GM15510 (cell line): ENCODE data around the gene PTK7.

Source experiments
- POLR2A ChIP-seq: IDR thresholded peaks from 3 replicates; pipeline ENCODE4 v1.6.1; 2011; ENCODE audit warnings: borderline replicate concordance; ENCODE audit not compliant: insufficient read length; ENCODE audit errors: extremely low read depth

PTK7 gene

DNA sequence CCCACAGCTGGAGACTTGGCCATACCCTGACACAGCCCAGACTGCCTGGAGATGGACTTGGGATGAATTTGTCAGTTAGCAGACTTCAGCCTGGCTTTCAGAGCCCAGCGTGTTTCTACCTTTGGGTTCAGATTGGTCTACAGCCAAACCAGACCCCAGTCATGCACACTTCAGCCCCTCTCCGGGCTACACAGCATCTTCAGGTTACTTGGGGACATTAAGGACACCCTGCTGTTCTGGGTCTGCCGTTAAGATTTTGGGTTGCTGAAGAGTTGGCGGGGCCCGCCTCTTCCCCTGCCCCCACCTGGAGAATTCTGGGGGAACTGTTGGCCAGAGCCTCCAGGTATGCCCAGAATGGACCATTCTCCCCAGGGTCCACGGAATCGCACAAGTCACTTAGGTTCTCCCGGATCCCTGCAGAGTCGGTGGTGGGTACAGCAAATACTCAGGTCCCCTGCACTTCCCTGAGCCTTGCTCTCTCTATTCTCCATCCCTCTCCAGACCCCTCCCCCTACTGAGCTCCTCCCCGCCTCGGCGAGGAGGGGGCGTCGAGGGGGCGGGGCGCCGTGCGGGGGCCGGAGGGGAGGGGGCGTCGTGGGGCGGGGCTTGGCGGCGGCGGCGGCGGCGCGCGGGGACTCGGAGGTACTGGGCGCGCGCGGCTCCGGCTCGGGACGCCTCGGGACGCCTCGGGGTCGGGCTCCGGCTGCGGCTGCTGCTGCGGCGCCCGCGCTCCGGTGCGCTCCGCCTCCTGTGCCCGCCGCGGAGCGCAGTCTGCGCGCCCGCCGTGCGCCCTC, at the start of gene PTK7:
Gene PTK7 (plus strand): TSS at position 645 of the 794 bp plus-strand sequence. CDS start 175 bp downstream, outside the sequence.
- TF ChIP-seq POLR2A: no peak

DNA sequence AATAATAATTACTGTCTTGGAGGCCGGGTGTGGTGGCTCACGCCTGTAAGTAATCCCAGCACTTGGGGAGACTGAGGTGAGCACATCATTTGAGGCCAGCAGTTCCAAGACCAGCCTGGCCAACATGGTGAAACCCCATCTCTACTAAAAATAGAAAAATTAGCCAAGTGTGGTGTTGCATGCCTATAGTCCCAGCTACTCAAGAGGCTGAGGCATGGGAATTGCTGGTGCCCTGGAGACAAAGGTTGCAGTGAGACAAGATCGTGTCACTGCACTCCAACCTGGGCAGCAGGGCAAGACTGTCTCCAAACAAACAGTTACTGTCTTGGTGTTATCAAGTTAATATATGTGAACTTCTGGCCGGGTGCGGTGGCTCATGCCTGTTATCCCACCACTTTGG, 49.7 kb upstream of the PTK7 start:
- TF ChIP-seq POLR2A: no peak

DNA sequence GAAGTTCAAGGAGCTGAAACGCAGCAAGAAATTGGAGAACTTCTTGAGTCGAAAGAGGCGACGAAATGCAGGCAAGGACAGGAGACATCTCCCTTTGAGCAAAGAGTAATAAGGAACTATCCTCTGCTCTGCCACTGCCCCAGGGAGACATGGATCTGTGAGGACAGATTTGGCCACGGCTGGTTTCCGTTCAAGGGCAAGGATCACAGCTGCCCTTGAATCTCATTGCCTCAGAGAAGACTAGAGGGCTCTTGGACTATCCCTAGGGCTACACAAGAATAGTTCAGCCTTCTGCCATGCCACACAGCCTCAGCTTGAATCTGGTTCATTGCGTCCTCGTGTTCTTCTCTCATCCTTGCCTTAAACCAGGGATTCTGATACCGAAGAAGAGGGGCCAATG, 47.0 kb upstream of the PTK7 start:
- no peak for TF ChIP-seq POLR2A

DNA sequence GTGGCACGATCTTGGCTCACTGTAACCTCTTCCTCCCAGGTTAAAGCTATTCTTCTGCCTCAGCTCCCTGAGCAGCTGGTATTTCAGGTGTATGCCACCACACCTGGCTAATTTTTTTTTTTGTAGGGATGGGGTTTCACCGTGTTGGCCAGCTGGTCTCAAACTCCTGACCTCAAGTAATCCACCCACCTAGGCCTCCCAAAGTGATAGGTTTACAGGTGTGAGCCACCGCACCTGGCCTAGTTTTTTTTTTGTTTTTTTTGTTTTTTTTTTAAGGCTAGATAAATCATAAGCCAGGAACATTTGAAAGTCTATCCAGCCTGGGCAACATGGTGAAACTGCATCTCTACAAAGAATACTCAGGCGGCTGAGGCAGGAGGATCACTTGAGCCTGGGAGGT, 43.8 kb upstream of the PTK7 start:
- no peak for TF ChIP-seq POLR2A

DNA sequence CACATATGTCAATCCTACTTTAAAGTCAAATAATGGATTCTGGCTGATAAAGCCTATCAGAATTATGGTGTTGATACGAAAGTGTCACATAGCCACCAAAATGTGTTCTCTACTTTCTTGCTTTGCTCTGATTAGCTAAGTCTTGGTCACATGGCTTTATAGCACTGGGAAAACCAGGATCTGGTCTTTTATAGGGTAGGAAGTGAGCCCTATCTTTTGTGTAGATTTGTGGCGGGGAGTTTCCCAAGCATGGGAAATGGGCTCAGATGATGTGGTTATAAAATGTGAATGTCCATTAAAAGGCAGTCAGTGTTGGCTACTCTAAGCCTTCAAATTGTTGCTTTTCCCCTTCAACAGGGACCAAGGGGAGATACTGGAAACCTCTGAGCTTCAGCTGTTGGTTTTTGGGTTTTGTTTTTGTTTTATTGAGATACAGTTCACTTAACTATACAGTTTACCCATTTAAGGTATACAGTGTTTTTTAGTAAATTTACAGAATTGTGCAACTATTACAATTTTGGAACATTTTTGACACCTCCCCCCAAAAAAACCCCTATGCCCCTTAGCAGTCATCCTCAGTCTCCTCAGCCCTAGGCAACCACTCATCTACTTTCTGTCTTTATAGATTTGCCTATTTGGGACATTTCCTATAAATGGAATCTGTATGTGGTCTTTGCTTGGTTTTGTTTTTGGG, 42.5 kb upstream of the PTK7 start:
- TF ChIP-seq POLR2A: no peak

DNA sequence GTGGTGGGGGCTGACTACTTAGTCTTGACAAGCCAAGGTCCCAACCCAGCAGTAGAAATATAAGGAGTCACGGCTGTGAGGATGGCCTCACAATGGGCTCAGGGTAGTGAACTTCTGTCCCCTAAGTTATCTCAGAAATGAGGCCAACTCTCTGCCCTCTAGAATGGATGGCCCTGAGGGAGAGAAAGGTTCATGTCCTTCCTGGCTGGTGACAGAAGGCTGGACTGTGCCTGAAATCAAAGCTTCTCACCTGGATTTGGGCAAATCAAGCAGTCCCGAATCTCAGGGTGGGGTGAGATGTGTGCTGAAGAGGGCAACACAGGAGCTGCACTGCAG, 42.0 kb upstream of the PTK7 start:
- TF ChIP-seq POLR2A: no peak

DNA sequence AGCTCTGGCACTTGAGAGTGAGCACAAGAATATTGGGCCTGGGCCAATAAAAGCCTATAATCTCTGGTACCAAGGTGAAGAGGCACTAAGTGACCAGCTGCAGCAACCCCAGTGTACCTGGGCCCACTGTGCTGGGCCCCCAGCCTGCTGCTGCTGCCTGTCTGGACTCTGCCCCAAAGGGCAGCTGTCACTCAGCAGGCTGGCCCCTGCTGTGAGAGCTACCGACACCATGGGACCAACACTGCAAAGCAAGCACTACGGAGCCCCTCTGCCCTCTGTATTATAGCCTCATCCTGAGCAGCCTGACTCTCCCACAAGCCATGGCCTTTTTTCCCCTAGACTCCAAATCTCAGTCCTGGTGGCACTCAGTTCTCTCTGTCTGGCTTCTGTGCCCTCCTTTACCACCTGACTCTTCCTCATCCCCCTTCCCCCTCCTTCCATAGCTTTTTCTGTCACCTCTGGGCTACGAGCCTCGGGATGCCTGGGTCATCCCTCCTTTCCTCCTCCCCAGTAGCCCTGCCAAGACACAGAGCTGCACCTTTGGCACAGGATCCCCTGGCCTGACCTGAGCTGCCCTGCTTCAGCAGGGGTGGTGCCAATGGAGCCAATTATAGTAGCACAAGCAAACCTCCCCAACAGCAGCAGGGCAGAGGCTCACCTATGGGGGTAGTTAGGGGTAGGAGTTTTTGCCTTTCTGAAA, 40.5 kb upstream of the PTK7 start:
- TF ChIP-seq POLR2A: no peak

DNA sequence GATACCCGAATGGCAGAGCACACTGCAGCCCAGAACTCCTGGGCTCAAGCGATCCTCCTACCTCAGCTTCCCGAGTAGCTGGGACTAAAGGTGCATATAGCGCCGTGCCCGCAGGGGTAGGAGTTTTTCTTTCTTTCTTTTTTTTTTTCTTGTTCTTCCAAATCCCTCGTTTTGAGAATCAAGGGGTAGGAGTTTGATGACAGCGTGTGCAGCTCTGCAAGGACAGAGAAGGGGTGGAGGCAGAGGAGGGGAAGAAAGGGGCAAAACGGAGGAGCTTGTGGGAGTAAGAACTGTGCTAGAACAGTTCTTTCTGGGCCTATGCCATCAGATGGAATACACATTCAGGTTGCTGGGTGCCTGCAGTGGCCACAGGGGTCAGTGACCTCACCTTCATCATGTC, 39.4 kb upstream of the PTK7 start:
- no peak for TF ChIP-seq POLR2A

DNA sequence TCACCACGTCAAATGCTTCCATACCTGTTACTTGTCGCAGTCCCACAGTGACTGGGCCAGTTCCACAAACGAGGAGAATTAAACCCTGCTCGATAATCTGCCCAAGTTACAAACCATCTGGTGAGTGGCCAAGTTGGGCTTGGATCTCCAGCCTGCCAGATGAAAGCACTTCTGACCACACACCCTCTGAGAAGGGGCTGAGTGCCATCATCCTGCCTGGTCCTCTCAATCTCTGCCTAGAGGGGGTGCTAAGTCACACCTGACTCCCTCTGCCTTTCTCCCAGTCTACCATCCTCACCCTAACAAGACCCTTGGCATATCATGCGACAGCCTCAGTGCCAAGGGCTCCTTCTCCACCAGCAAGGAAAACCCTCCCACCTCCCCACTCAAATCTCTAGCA, 38.9 kb upstream of the PTK7 start:
- no peak for TF ChIP-seq POLR2A

DNA sequence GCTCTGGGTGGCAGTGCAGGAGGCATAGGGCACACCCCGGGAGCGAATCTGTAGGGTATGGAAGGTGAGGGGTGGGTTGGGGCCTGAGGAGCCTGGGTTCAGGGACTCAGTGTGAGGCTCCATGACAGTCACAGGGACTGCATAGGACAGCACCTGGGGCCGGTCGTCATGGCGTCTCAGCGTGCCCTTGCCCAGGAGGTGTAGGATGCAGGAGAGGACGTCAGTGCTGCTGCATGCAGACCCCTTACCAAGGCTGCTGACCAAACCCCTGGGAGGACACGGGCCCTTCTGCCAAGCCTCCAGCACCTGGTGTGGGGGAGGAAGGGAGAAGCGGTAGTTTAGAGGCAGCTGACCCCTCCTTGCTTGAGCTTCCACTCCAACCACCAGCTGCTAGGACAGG, 38.4 kb upstream of the PTK7 start:
- no peak for TF ChIP-seq POLR2A

DNA sequence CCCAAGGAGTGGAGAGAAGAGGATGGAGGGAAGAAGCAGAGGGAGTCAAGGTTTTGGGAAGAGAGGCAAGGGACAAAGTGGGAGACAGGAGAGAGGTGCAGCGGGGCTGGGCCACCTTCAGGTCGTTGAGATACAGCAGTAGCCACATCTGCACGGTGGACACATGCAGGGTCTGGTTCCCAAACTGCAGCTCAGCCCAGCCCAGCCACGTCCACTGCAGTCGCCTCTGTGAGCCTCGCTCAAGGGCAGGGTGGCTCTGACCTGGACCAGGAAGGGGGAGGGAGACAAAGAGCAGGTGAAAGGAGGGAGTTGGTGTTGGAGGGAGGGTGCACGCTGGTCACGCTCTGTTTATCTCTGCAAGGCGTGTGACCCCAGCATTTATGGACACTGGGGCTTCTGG, 37.4 kb upstream of the PTK7 start:
- no peak for TF ChIP-seq POLR2A

DNA sequence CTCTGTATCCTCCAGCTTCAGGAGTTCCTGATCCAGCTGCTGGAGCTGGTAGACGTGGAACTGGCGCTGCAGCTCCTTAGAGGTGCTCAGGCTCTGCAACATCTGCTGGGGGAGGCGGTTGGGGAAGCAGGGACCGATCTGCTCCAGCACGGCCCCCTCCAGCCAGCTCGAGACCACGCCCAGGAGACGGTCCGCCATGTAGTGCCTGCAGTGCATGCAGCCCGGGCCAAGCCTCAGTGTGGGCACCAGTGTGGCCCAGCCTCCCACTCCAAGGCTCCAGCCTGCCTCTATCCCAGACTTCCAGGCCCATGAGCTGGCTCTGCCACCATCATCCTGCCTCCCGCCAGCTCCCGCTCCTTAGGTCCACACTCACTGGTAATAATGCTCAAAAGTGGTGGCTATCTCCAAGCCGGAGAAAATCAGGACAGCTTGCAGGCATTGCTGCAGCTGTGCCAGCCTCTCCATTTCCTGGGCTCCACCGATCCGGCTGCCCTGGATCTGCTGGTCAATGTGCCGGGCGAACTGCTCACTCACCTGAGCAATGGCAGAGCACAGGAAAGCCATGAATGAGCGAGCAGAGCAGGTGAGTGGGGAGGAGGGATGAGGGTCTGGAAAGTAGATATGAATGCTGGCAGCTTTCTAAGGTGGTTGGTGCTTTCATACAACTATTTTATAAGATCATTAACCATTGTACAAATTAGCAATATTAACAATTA, 35.4 kb upstream of the PTK7 start:
- no peak for TF ChIP-seq POLR2A

DNA sequence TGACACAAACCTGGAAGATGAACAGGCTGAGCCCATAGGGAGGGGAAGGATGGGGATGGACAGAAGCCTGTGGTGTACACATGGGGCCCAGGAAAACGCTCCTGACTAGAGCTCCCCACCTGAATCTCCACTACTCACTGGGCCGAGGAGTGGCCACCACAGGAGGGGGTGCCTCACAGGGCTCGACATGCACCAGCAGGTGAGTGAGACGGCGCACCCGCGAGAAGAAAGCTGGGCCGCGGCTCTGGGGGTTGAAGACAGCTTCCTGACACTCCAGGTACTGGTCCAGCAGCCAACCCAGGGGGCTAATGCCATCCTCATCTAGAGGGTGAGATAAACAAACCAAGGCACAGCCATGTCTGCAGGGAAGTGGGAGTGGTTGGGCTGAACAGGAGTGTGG, 32.8 kb upstream of the PTK7 start:
- no peak for TF ChIP-seq POLR2A

DNA sequence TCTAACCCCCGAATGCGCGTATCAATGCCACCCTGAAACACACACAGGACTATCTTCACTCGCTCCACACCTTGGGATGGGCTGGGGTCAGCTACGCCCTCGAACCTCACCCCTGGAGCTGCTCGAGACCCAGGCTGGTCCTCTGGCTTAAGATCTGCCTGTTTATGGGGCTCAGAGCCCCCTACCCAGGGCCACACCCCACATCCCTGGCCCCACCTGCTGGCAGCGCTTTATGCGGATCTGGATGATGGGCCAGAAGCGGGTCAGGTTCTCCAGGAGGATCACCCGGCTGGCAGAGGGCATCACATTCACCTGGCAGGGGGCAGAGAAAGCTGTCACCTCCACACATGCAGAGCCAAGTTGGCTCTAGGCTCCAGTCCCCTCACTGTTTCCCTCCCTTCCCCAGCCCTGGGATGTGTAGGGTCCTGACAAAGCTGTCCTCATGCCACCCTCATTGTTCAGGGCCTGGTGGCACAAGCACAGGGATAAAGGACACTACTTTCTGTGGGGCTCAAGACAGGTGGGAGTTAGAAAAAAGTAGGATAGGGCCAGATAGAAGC, 30.7 kb upstream of the PTK7 start:
- no peak for TF ChIP-seq POLR2A

DNA sequence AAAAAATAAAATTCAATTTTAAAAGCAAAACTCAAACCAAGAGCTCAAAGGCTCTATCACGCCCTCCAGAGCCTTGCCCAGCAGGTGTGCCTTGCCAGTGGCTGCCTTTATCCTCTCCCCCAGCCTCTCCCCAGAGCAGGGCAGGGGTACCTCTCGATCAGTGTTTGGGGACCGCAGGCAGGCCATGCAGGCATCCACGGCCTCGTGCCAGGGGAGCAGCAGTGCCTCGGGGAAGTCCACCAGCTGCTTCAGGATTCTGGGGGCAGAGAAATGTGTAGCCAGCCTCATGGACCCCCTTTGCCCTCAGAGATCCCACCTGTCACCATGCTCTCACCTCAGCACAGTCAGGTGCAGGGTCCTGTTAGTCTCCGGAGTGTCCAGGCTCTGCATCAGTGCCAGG, 28.1 kb upstream of the PTK7 start:
- no peak for TF ChIP-seq POLR2A
